IMR-90 (cell line): Measurements from ENCODE around the gene DUSP3. TPM values are rescaled to one million over a fixed set of nuclear protein-coding genes. Genes with fewer than 3 reads are reported as not detected.

ENCODE experiments used
- ATAC-seq: fragments of 200-7000 bp; cut with Tn5 transposase; 2 replicates; pipeline ENCODE4 v1.9.1; 2020; ENCODE audit warnings: low read depth, mild to moderate bottlenecking, moderate library complexity
- BruUV-seq: library from RNA; stranded (reverse); fragments of 400-500 nt; replicated peaks from 2 replicates; lab custom pipeline; 2021; lab: Mats Ljungman, UMichigan
- CTCF ChIA-PET: fragments of 300-600 bp; formaldehyde crosslinking; extraction: SDS; loops from one replicate; lab custom pipeline; 2021; ENCODE audit warnings: antibody characterized with exemption; lab: Yijun Ruan, JAX
- POLR2A ChIA-PET: fragments of 300-600 bp; sonication (Branson Sonifier 250); formaldehyde crosslinking; loops from one replicate; lab custom pipeline; 2022; ENCODE audit warnings: antibody characterized with exemption; ENCODE audit not compliant: unreplicated experiment; lab: Charles Lee
- DNase-seq: peaks from one replicate; pipeline ENCODE4 v3.0.0; 2013
- H2AFZ ChIP-seq: replicated peaks from 2 replicates; pipeline ENCODE3; 2013; ENCODE audit warnings: low read length, mild to moderate bottlenecking; ENCODE audit not compliant: poor library complexity
- H2AK5ac ChIP-seq: 2 replicates; pipeline ENCODE4 v1.6.1; 2013; ENCODE audit warnings: low read depth, low read length, inconsistent platforms
- H2AK9ac ChIP-seq: replicated peaks from 2 replicates; pipeline ENCODE3; 2013; ENCODE audit warnings: mild to moderate bottlenecking, low read depth, low read length, moderate library complexity; ENCODE audit not compliant: poor library complexity
- H2BK120ac ChIP-seq: 2 replicates; pipeline ENCODE4 v1.6.1; 2013; ENCODE audit warnings: low read depth, low read length, inconsistent platforms
- H2BK15ac ChIP-seq: 3 replicates; pipeline ENCODE4 v1.6.1; 2013; ENCODE audit warnings: low read depth, low read length, inconsistent platforms
- H2BK20ac ChIP-seq: 2 replicates; pipeline ENCODE4 v1.6.1; 2013; ENCODE audit warnings: low read depth, mild to moderate bottlenecking, inconsistent platforms, low read length, moderate library complexity
- H2BK5ac ChIP-seq: 2 replicates; pipeline ENCODE4 v1.6.1; 2013; ENCODE audit warnings: mild to moderate bottlenecking, low read depth, low read length, inconsistent platforms; ENCODE audit not compliant: poor library complexity, severe bottlenecking
- H3K14ac ChIP-seq: replicated peaks from 2 replicates; pipeline ENCODE4 v1.6.1; 2013; ENCODE audit warnings: low read depth, low read length, inconsistent platforms
- H3K18ac ChIP-seq: 2 replicates; pipeline ENCODE4 v1.6.1; 2013; ENCODE audit warnings: low read depth, low read length, control low read depth
- H3K23ac ChIP-seq: 2 replicates; pipeline ENCODE4 v1.6.1; 2013; ENCODE audit warnings: low read depth, low read length, inconsistent platforms
- H3K27ac ChIP-seq: 2 replicates; pipeline ENCODE4 v1.5.1; 2013; ENCODE audit warnings: mild to moderate bottlenecking, control low read depth, low read length; ENCODE audit not compliant: insufficient read depth
- H3K27me3 ChIP-seq: 2 replicates; pipeline ENCODE4 v1.6.1; 2013; ENCODE audit warnings: low read length; ENCODE audit not compliant: control insufficient read depth, insufficient read depth
- H3K36me3 ChIP-seq: 2 replicates; pipeline ENCODE4 v1.6.1; 2013; ENCODE audit warnings: low read length, mixed read lengths; ENCODE audit not compliant: control insufficient read depth, insufficient read depth
- H3K4ac ChIP-seq: 2 replicates; pipeline ENCODE4 v1.6.1; 2013; ENCODE audit warnings: low read depth, low read length, inconsistent platforms
- H3K4me1 ChIP-seq: 2 replicates; pipeline ENCODE4 v1.6.1; 2013; ENCODE audit warnings: low read length, mixed read lengths; ENCODE audit not compliant: control insufficient read depth, insufficient read depth
- H3K4me2 ChIP-seq: 2 replicates; pipeline ENCODE4 v1.6.1; 2013; ENCODE audit warnings: low read depth, mild to moderate bottlenecking, control low read depth, low read length, moderate library complexity
- H3K4me3 ChIP-seq: 2 replicates; pipeline ENCODE4 v1.5.1; 2013; ENCODE audit warnings: low read depth, mild to moderate bottlenecking, control low read depth, low read length, moderate library complexity; ENCODE audit not compliant: insufficient read depth
- H3K56ac ChIP-seq: 2 replicates; pipeline ENCODE4 v1.6.1; 2013; ENCODE audit warnings: low read length, inconsistent platforms; ENCODE audit not compliant: insufficient read depth; ENCODE audit errors: extremely low read depth
- H3K79me1 ChIP-seq, 2 experiments: 2 replicates each; pipeline ENCODE4 v1.6.1; 2013; ENCODE audit warnings: low read length in 2 of 2, inconsistent platforms in 1 of 2, low read depth in 1 of 2
- H3K9ac ChIP-seq: 2 replicates; pipeline ENCODE4 v1.6.1; 2013; ENCODE audit warnings: low read depth, low read length, control low read depth
- H3K9me1 ChIP-seq: 2 replicates; pipeline ENCODE4 v1.6.1; 2013; ENCODE audit warnings: low read length, inconsistent platforms; ENCODE audit not compliant: insufficient read depth
- H3K9me3 ChIP-seq: 2 replicates; pipeline ENCODE4 v1.6.1; 2013; ENCODE audit warnings: low read length; ENCODE audit not compliant: control insufficient read depth, insufficient read depth
- H4K20me1 ChIP-seq: 2 replicates; pipeline ENCODE4 v1.6.1; 2013; ENCODE audit warnings: low read length, inconsistent platforms; ENCODE audit not compliant: insufficient read depth
- H4K5ac ChIP-seq: 2 replicates; pipeline ENCODE4 v1.6.1; 2013; ENCODE audit warnings: mild to moderate bottlenecking, low read depth, low read length, control low read depth
- H4K8ac ChIP-seq, 2 experiments: 2 replicates each; pipeline ENCODE4 v1.6.1; 2013; ENCODE audit warnings: low read depth in 2 of 2, low read length in 2 of 2, control low read depth in 1 of 2, inconsistent platforms in 1 of 2
- H4K91ac ChIP-seq: 2 replicates; pipeline ENCODE4 v1.6.1; 2013; ENCODE audit warnings: low read depth, low read length, inconsistent platforms; ENCODE audit not compliant: insufficient read depth
- MXI1 ChIP-seq: IDR thresholded peaks from 2 replicates; pipeline ENCODE4 v1.6.1; 2012; ENCODE audit warnings: low read depth, mild to moderate bottlenecking, low read length, moderate library complexity, borderline replicate concordance
- NFE2L2 ChIP-seq: fragments of 150-350 bp; IDR thresholded peaks from 2 replicates; pipeline ENCODE4 v1.6.1; 2016; ENCODE audit warnings: low read depth, mild to moderate bottlenecking, low read length
- POLR2A ChIP-seq: IDR thresholded peaks from 2 replicates; pipeline ENCODE4 v1.6.1; 2012; ENCODE audit warnings: mild to moderate bottlenecking, low read depth, low read length
- RFX5 ChIP-seq: IDR thresholded peaks from 2 replicates; pipeline ENCODE4 v1.8.0; 2012; ENCODE audit warnings: low read depth, mild to moderate bottlenecking, low read length, moderate library complexity
- SMC3 ChIP-seq: fragments of 150-350 bp; IDR thresholded peaks from 2 replicates; pipeline ENCODE4 v1.6.1; 2016; ENCODE audit warnings: low read depth, mild to moderate bottlenecking, antibody characterized with exemption, low read length, moderate library complexity
- USF2 ChIP-seq: fragments of 150-350 bp; IDR thresholded peaks from 2 replicates; pipeline ENCODE4 v1.6.1; 2017; ENCODE audit warnings: mild to moderate bottlenecking, antibody characterized with exemption, low read length, low read depth
- WGBS, 2 experiments: methylation state at CpG; one replicate each; pipeline versions ENCODE4 v1.1.5 to v1.1.7; 2013; ENCODE audit warnings: missing lambda C conversion rate in 2 of 2; ENCODE audit not compliant: insufficient read length in 1 of 2; ENCODE audit errors: extremely low coverage in 2 of 2; 5-methylcytosine and 5-hydroxymethylcytosine counted together
- dilution Hi-C: fragments of 300-500 bp; cut with HindIII; formaldehyde crosslinking; loops from one replicate; pipeline ENCODE4 v1.14.3; 2018; ENCODE audit warnings: low sequenced_read_pairs; ENCODE audit not compliant: unreplicated experiment
- in situ Hi-C: fragments of 300-500 bp; cut with MboI; formaldehyde crosslinking; loops from 3 replicates; pipeline ENCODE4 v1.14.3; 2019; ENCODE audit warnings: low sequenced_read_pairs, inconsistent platforms, mixed read lengths
- intact Hi-C: fragments of 100-400 bp; cut with micrococcal nuclease; formaldehyde crosslinking; loops from 2 replicates; pipeline ENCODE4 v1.10.0; 2022
- polyA plus RNA-seq, 3 experiments: library from polyadenylated mRNA; depleted of rRNA; stranded (reverse); fragments of >200 nt; gene quantifications; 2 replicates each; pipeline ENCODE4 v1.2.3, GENCODE V29; 2012; ENCODE audit warnings: low replicate concordance in 1 of 3
- total RNA-seq: library from RNA; depleted of rRNA; stranded (reverse); fragments of >200 nt; gene quantifications from 2 replicates; pipeline ENCODE4 v1.2.3, GENCODE V29; 2012

The DUSP3 gene
- total and polyA plus RNA-seq, 2 of the 4 experiments (the other 2 are of a cell fraction) = 33.3 to 40.9 TPM

GRCh38 chr17:43757171-43757660, 21.6 kb downstream of the DUSP3 start:
- Histone ChIP-seq H3K23ac (no peak overlapping the region), H3K79me1 (no peaks in the 10 kb centered on the region), H3K9me3 (no peaks in the 10 kb centered on the region), H3K4ac (no peak overlapping the region), H2BK5ac (no peak overlapping the region), H3K4me1 (no peaks in the 10 kb centered on the region), H3K4me3 (no peak overlapping the region), H3K18ac (no peak overlapping the region), H4K91ac (no peak overlapping the region), H2BK20ac (no peak overlapping the region), H4K8ac (no peak overlapping the region), H3K9me1 (0 out of 2 replicates have a peak, but pooled peaks cover 4% of the 10 kb centered on the region), H3K9ac (no peak overlapping the region), H2BK15ac (no peak overlapping the region), H3K27ac (no peak overlapping the region), H3K4me2 (no peak overlapping the region), H4K5ac (no peak overlapping the region), H3K56ac (no peak overlapping the region), H4K20me1 (no peaks in the 10 kb centered on the region), H2AK9ac (no peak overlapping the region), H3K14ac (no peak overlapping the region), H3K36me3 (no peaks in the 10 kb centered on the region), H2AFZ (no peak overlapping the region), H3K27me3 (peaks cover 52% of the 10 kb centered on the region), H2BK120ac (no peak overlapping the region), H2AK5ac (no peak overlapping the region)
- no peak for TF ChIP-seq SMC3
- TF ChIP-seq MXI1 = no peak
- no peak for TF ChIP-seq RFX5
- no peak for TF ChIP-seq NFE2L2
- TF ChIP-seq USF2 = no peak
- TF ChIP-seq POLR2A = no peak
- dilution Hi-C loops (no loop called here), in situ Hi-C loops (no loop called here), intact Hi-C loops (no loop called here)
- BruUV-seq = no TSS peak
- ATAC-seq (no peak), DNase-seq (no peak)
- WGBS, 2 experiments = 90% methylated on average over 2 of the region's 8 CpGs; no CpG with 5 or more reads in 1 of the 2 experiments
- ChIA-PET POLR2A (no interaction called here), CTCF (no interaction called here)
